Left lung (tissue), 10 donors: ENCODE data around the gene MLLT3. TPM values are rescaled to one million over a fixed set of nuclear protein-coding genes. Genes with fewer than 3 reads are reported as not detected.

Source experiments
- ATAC-seq: fragments of 200-7000 bp; cut with Tn5 transposase; one replicate; pipeline ENCODE4 v1.9.1; 2020; ENCODE audit warnings: moderate library complexity
- DNase-seq, 4 donors: peaks; one replicate each; pipeline ENCODE4 v3.0.0-alpha.2; 2013 to 2020
- H3K27ac ChIP-seq, 2 donors: fragments of 200-600 bp; sonication (generic) in 1 of 2; one replicate each; pipeline versions ENCODE4 v1.5.0 to v1.8.0; 2020 to 2021
- H3K27me3 ChIP-seq, 2 donors: fragments of 200-600 bp; sonication (generic) in 1 of 2; one replicate each; pipeline versions ENCODE4 v1.5.0 to v1.8.0; 2020 to 2021
- H3K36me3 ChIP-seq, 2 donors: fragments of 200-600 bp; sonication (generic) in 1 of 2; one replicate each; pipeline versions ENCODE4 v1.5.0 to v1.8.0; 2020 to 2021
- H3K4me1 ChIP-seq, 2 donors: fragments of 200-600 bp; one replicate each; pipeline ENCODE4 v1.8.0; 2021
- H3K4me3 ChIP-seq, 2 donors: fragments of 200-600 bp; sonication (generic) in 1 of 2; one replicate each; pipeline versions ENCODE4 v1.5.0 to v1.8.0; 2020 to 2021; ENCODE audit warnings: mild to moderate bottlenecking in 1 of 2
- H3K9me3 ChIP-seq, 2 donors: fragments of 200-600 bp; sonication (generic) in 1 of 2; one replicate each; pipeline versions ENCODE4 v1.5.0 to v1.8.0; 2020 to 2021
- CTCF ChIP-seq, 2 donors: fragments of 200-600 bp; sonication (generic) in 1 of 2; IDR thresholded peaks; one replicate each; pipeline versions ENCODE4 v1.5.0 to v1.8.0; 2021; ENCODE audit warnings: antibody characterized with exemption in 2 of 2
- intact Hi-C, 2 donors: fragments of 100-400 bp; cut with DNase I; formaldehyde crosslinking; loops; one replicate each; pipeline versions ENCODE4 v1.11.2 to v1.14.2; 2022
- polyA plus RNA-seq, 6 donors: library from polyadenylated mRNA; unstranded; fragments of 120-200 nt; gene quantifications; one replicate each; pipeline ENCODE4 v1.2.1, GENCODE V29; 2013; ENCODE audit not compliant: insufficient read length in 6 of 6
- total RNA-seq, 2 donors: library from RNA; stranded (reverse); fragmentation: NEBNext Ultra II Directional; extraction: Animal tissue kit (Norgen Biotek cat#: 25700); gene quantifications; one replicate each; pipeline ENCODE4 v1.2.1, GENCODE V29; 2021
- donor health status: DM: no; HTN: yes; CAD: no.
- donor health status: DM: no; HTN: no; CAD: no.

The MLLT3 gene
- total and polyA plus RNA-seq, 8 donors: 17.0 to 38.2 (median 32.5) TPM

- H3K27ac ChIP-seq: no peak overlapping the region
- peaks cover 0 to 6% of the 10 kb centered on the region in 2 donors for H3K4me1 ChIP-seq
- H3K4me3 ChIP-seq: no peak overlapping the region
- intact Hi-C loops: no loop called here
- no peaks in the 10 kb centered on the region for H3K9me3 ChIP-seq
- no peaks in the 10 kb centered on the region for H3K36me3 ChIP-seq
- no peak for ATAC-seq
- no peaks in the 10 kb centered on the region for H3K27me3 ChIP-seq
- DNase-seq: no peak
- TF ChIP-seq CTCF (IDR thresholded peaks at IDR 0.05): no peak
Measured at GRCh38 chr9:20316372-20316771, 305.9 kb downstream of the MLLT3 start.

DNA sequence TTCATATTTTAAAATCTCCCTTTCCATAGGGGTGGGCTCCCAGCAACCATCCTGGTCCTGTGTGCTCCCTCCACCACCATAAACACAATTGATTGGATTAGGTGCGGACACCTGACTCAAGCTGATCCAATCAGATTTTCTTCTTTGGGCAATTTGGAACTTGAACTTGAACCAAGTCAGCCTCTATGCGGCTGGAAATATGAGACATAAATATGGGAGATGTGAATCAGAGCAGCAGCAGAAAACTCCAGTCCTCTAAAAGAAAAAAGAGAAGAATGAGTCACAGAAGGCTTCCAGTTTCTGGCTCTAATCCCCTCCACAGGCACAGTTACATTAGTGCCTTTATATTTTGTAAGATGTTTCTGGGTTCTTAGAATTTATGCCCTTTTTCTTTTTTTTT lies 306.6 kb downstream of the MLLT3 start:
- Histone ChIP-seq H3K4me3 (no peak overlapping the region), H3K27me3 (no peaks in the 10 kb centered on the region), H3K4me1 (peaks cover 0 to 6% of the 10 kb centered on the region in 2 donors), H3K27ac (no peak overlapping the region), H3K9me3 (no peaks in the 10 kb centered on the region), H3K36me3 (no peaks in the 10 kb centered on the region)
- DNase-seq (no peak), ATAC-seq (no peak)
- no peak for TF ChIP-seq CTCF (IDR thresholded peaks at IDR 0.05)
- intact Hi-C loops: no loop called here

DNA sequence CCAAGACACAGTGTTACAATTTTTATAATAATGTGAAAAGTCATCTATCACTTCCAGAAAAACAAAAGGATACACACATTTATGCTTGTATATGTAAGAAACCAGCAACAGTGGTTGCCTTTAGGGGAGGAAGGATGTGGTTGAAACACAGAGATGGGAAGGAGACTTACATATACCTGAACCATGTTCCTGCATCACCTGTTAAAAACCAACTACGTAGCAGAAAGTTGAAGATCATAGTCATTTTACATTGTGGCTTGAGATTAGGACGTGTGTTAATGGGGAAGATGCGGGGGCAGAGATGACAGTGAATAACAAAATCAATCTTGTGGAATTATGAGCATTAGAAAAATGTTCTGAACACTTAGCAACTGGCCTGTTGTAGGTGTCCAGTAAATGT lies 307.3 kb downstream of the MLLT3 start:
- ATAC-seq: no peak
- Histone ChIP-seq H3K9me3 (no peaks in the 10 kb centered on the region), H3K27me3 (no peaks in the 10 kb centered on the region), H3K4me3 (no peak overlapping the region), H3K27ac (no peak overlapping the region), H3K4me1 (peaks cover 0 to 6% of the 10 kb centered on the region in 2 donors), H3K36me3 (no peaks in the 10 kb centered on the region)
- TF ChIP-seq CTCF (IDR thresholded peaks at IDR 0.05): no peak
- intact Hi-C loops: no loop called here
- DNase-seq: no peak

DNA sequence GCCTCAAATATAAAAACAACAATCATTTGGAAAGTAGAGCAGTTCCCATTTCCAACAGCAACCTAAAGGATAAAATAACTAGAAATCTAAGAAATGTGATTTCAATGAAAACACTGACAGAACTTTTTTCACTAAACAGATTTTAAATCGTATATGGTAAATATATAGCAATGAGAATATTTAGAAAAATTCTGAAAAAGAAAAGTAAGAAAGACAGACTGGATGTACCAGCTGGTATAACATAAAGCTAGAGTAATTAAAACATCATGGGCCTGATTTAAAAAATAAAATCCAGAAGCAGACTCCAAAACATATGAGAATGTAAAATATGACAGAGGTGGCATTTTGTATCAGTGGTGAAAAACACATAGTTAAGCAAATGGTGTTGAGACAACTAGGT lies 308.9 kb downstream of the MLLT3 start:
- Histone ChIP-seq H3K4me1 (no peaks in the 10 kb centered on the region), H3K9me3 (no peaks in the 10 kb centered on the region), H3K4me3 (no peak overlapping the region), H3K27ac (no peak overlapping the region), H3K36me3 (no peaks in the 10 kb centered on the region), H3K27me3 (no peaks in the 10 kb centered on the region)
- no peak for ATAC-seq
- no peak for DNase-seq
- intact Hi-C loops: no loop called here
- TF ChIP-seq CTCF (IDR thresholded peaks at IDR 0.05): no peak

- intact Hi-C loops: no loop called here
- Histone ChIP-seq H3K36me3 (no peaks in the 10 kb centered on the region), H3K4me1 (no peaks in the 10 kb centered on the region), H3K27me3 (no peaks in the 10 kb centered on the region), H3K4me3 (no peak overlapping the region), H3K9me3 (no peaks in the 10 kb centered on the region), H3K27ac (no peak overlapping the region)
- no peak for ATAC-seq
- no peak for TF ChIP-seq CTCF (IDR thresholded peaks at IDR 0.05)
- DNase-seq: no peak
Measured at GRCh38 chr9:20312732-20313131, 309.6 kb downstream of the MLLT3 start.
